SK-N-SH treated with all-trans-retinoic acid at 6 μM for 48 hours (cell line): ENCODE data around the gene RALA.

Experiments used
- ATAC-seq: fragments of 200-7000 bp; cut with Tn5 transposase; 3 replicates; pipeline ENCODE4 v1.9.1; 2020; ENCODE audit warnings: mild to moderate bottlenecking, moderate library complexity
- BACH2 ChIP-seq: fragments of 250-450 bp; sonication (Bioruptor Pico); IDR thresholded peaks from 2 replicates; pipeline ENCODE4 v1.9.0; 2021; ENCODE audit warnings: mild to moderate bottlenecking, borderline replicate concordance
- CREB5 ChIP-seq: fragments of 250-450 bp; sonication (Bioruptor Pico); IDR thresholded peaks from 2 replicates; pipeline ENCODE4 v1.5.1; 2020; ENCODE audit warnings: low read depth, mild to moderate bottlenecking, moderate library complexity
- CSDC2 ChIP-seq: fragments of 250-450 bp; sonication (Bioruptor Pico); IDR thresholded peaks from 2 replicates; pipeline ENCODE4 v1.5.0; 2020; ENCODE audit warnings: mild to moderate bottlenecking, moderate library complexity
- CSRNP3 ChIP-seq: fragments of 250-450 bp; sonication (Bioruptor Pico); IDR thresholded peaks from 2 replicates; pipeline ENCODE4 v1.5.1; 2021; ENCODE audit warnings: mild to moderate bottlenecking, moderate library complexity
- ESRRG ChIP-seq: fragments of 250-450 bp; sonication (Bioruptor Pico); IDR thresholded peaks from 2 replicates; pipeline ENCODE4 v1.6.1; 2021; ENCODE audit warnings: mild to moderate bottlenecking
- ISL1 ChIP-seq: fragments of 250-450 bp; sonication (Bioruptor Pico); IDR thresholded peaks from 2 replicates; pipeline ENCODE4 v2.1.2; 2022; ENCODE audit warnings: mild to moderate bottlenecking, moderate library complexity
- OSR1 ChIP-seq: fragments of 250-450 bp; sonication (Bioruptor Pico); IDR thresholded peaks from 2 replicates; pipeline ENCODE4 v1.8.0; 2022; ENCODE audit warnings: moderate library complexity, mild to moderate bottlenecking, inconsistent platforms
- PATZ1 ChIP-seq: fragments of 250-450 bp; sonication (Bioruptor Pico); IDR thresholded peaks from 2 replicates; pipeline ENCODE4 v1.8.0; 2020; ENCODE audit warnings: mild to moderate bottlenecking, moderate library complexity, borderline replicate concordance
- RARB ChIP-seq: fragments of 250-450 bp; sonication (Bioruptor Pico); IDR thresholded peaks from 2 replicates; pipeline ENCODE4 v1.8.0; 2021; ENCODE audit warnings: mild to moderate bottlenecking, moderate library complexity
- SNAI2 ChIP-seq: fragments of 250-450 bp; sonication (Bioruptor Pico); IDR thresholded peaks from 2 replicates; pipeline ENCODE4 v1.5.0; 2020; ENCODE audit warnings: mild to moderate bottlenecking, moderate library complexity
- TCF4 ChIP-seq: fragments of 250-450 bp; sonication (Bioruptor Pico); IDR thresholded peaks from 2 replicates; pipeline ENCODE4 v1.8.0; 2021; ENCODE audit warnings: mild to moderate bottlenecking, moderate library complexity, borderline replicate concordance
- TOX ChIP-seq: fragments of 250-450 bp; sonication (Bioruptor Pico); IDR thresholded peaks from 2 replicates; pipeline ENCODE4 v1.8.0; 2021; ENCODE audit warnings: mild to moderate bottlenecking, moderate library complexity, borderline replicate concordance
- TSHZ2 ChIP-seq: fragments of 250-450 bp; sonication (Bioruptor Pico); IDR thresholded peaks from 2 replicates; pipeline ENCODE4 v1.5.0; 2020; ENCODE audit warnings: mild to moderate bottlenecking, moderate library complexity
- ZFP30 ChIP-seq: fragments of 450-650 bp; formaldehyde crosslinking; IDR thresholded peaks from 2 replicates; pipeline ENCODE4 v1.5.0; 2022; ENCODE audit warnings: mild to moderate bottlenecking, moderate library complexity
- ZNF8 ChIP-seq: fragments of 450-650 bp; formaldehyde crosslinking; IDR thresholded peaks from 2 replicates; pipeline ENCODE4 v1.5.0; 2020; ENCODE audit warnings: mild to moderate bottlenecking, moderate library complexity

Gene RALA

GRCh38 chr7:39697483-39697882, 74.1 kb downstream of the RALA start:
- no peak for ATAC-seq
- no peak for TF ChIP-seq SNAI2 (CRISPR knock-in tag)
- no peak for TF ChIP-seq CSRNP3
- TF ChIP-seq ZFP30 (CRISPR knock-in tag), result no peak
- TF ChIP-seq TCF4 (CRISPR knock-in tag), result no peak
- TF ChIP-seq PATZ1 (CRISPR knock-in tag), result no peak
- TF ChIP-seq CSDC2 (CRISPR knock-in tag), result no peak

GRCh38 chr7:39700165-39700564, 76.8 kb downstream of the RALA start:
- ATAC-seq, result no peak
- TF ChIP-seq CSDC2 (CRISPR knock-in tag) (no peak), ISL1 (CRISPR knock-in tag) (no peak), OSR1 (CRISPR knock-in tag) (no peak), ZFP30 (CRISPR knock-in tag) (no peak), TOX (no peak), TSHZ2 (CRISPR knock-in tag) (no peak), SNAI2 (CRISPR knock-in tag) (no peak), BACH2 (CRISPR knock-in tag) (no peak), RARB (no peak)

- ATAC-seq, result no peak
- no peak for TF ChIP-seq ESRRG (CRISPR knock-in tag)
- no peak for TF ChIP-seq ZNF8 (CRISPR knock-in tag)
- TF ChIP-seq CREB5 (CRISPR knock-in tag), result no peak
- no peak for TF ChIP-seq CSRNP3
- no peak for TF ChIP-seq ZFP30 (CRISPR knock-in tag)
These were observed 77.6 kb downstream of the RALA start for GRCh38 chr7:39700932-39701331.

- ATAC-seq, result peak; percentile 30; the same call in 2 of the 3 replicates
These were observed 78.8 kb downstream of the RALA start for GRCh38 chr7:39702133-39702532.

More at GRCh38 chr7:39702133-39702532, 78.8 kb downstream of the RALA start:
- TF ChIP-seq ZNF8 (CRISPR knock-in tag) (no peak), PATZ1 (CRISPR knock-in tag) (no peak)
- TF ChIP-seq, all 23 proteins: peak for 0
